ENCODE data around the gene HINT2. TPM values are rescaled to one million over a fixed set of nuclear protein-coding genes. Genes with fewer than 3 reads are reported as not detected.
A peak's percentile ranks its signal among the peaks of the same experiment; 100 is the strongest.

HINT2 gene
- total RNA-seq, 2 experiments from 2014 or later, result 53.4 to 62.7 TPM

GRCh38 chr9:35798658-35799374, 16.0 kb downstream of the HINT2 start:
- ChIA-PET POLR2A (no interaction called here), CTCF (interaction anchor here (2.4 kb wide), 1 partner anchor 9 kb away, joined by 7 read pairs; no protein-coding TSS in a partner anchor)
- Mint-ChIP-seq H3K4me1 (ENCODE audit: low read depth) (peaks cover 20% of the 10 kb centered on the region), H3K36me3 (ENCODE audit: low read depth) (peaks cover 4% of the 10 kb centered on the region), H3K9me3 (no peaks in the 10 kb centered on the region), H3K4me3 (no peak overlapping the region), H3K27ac (no peak overlapping the region), H3K27me3 (no peaks in the 10 kb centered on the region)
- TF ChIP-seq CTCF (IDR thresholded peaks at IDR 0.05), result no peak
- peak; percentile 92 for ATAC-seq
- peak; percentile 59 for DNase-seq
- intact Hi-C loops (cut with micrococcal nuclease), result no loop called here

GRCh38 chr9:35797311-35798109, 17.3 kb downstream of the HINT2 start:
- Mint-ChIP-seq H3K36me3 (ENCODE audit: low read depth) (peaks cover 3% of the 10 kb centered on the region), H3K4me3 (no peak overlapping the region), H3K9me3 (no peaks in the 10 kb centered on the region), H3K27ac (no peak overlapping the region), H3K27me3 (no peaks in the 10 kb centered on the region), H3K4me1 (ENCODE audit: low read depth) (peaks cover 20% of the 10 kb centered on the region)
- ChIA-PET CTCF (interaction anchor here (0.9 to 1.0 kb wide), 2 partner anchors 14 to 28 kb away, joined by 4 read pairs; partner anchors contain the start of gene SPAG8), POLR2A (interaction anchor here (0.6 kb wide), 1 partner anchor 32 kb away, joined by 3 read pairs; no protein-coding TSS in a partner anchor)
- ATAC-seq (no peak), DNase-seq (no peak)
- intact Hi-C loops (cut with micrococcal nuclease), result no loop called here
- TF ChIP-seq CTCF (IDR thresholded peaks at IDR 0.05), result no peak

- H3K4me3 Mint-ChIP-seq, result no peak overlapping the region
These were observed 19.1 kb downstream of the HINT2 start for GRCh38 chr9:35795695-35796094.

GRCh38 chr9:35793461-35793860, 21.4 kb downstream of the HINT2 start:
- no peak for TF ChIP-seq CTCF (IDR thresholded peaks at IDR 0.05)

More at GRCh38 chr9:35795695-35796094, 19.1 kb downstream of the HINT2 start:
- Mint-ChIP-seq H3K4me1 (ENCODE audit: low read depth) (peaks cover 20% of the 10 kb centered on the region), H3K27me3 (no peaks in the 10 kb centered on the region), H3K36me3 (ENCODE audit: low read depth) (no peaks in the 10 kb centered on the region), H3K9me3 (no peaks in the 10 kb centered on the region), H3K27ac (no peak overlapping the region)
- POLR2A ChIA-PET, result no interaction called here
- CTCF ChIA-PET, result interaction anchor here (1.3 to 1.5 kb wide), 2 partner anchors 30 to 86 kb away, joined by 3 to 5 read pairs; no protein-coding TSS in a partner anchor
- TF ChIP-seq CTCF (IDR thresholded peaks at IDR 0.05), result no peak
- DNase-seq (no peak), ATAC-seq (no peak)
- intact Hi-C loops (cut with micrococcal nuclease), result no loop called here

More at GRCh38 chr9:35793461-35793860, 21.4 kb downstream of the HINT2 start:
- Mint-ChIP-seq H3K27ac (no peak overlapping the region), H3K36me3 (ENCODE audit: low read depth) (peaks cover 3% of the 10 kb centered on the region), H3K27me3 (no peaks in the 10 kb centered on the region), H3K4me1 (ENCODE audit: low read depth) (peaks cover 14% of the 10 kb centered on the region), H3K9me3 (no peaks in the 10 kb centered on the region), H3K4me3 (no peak overlapping the region)
- intact Hi-C loops (cut with micrococcal nuclease), result no loop called here
- POLR2A ChIA-PET, result no interaction called here
- no peak for ATAC-seq
- CTCF ChIA-PET, result interaction anchor here (1.1 to 1.2 kb wide), 2 partner anchors 10 to 33 kb away, joined by 3 to 5 read pairs; no protein-coding TSS in a partner anchor
- DNase-seq, result no peak
